Transverse colon (tissue), 4 donors: ENCODE results near the gene GMDS. TPM values are rescaled to one million over a fixed set of nuclear protein-coding genes. Genes with fewer than 3 reads are reported as not detected.

Experiments used
- DNase-seq: peaks from one replicate; pipeline ENCODE4 v3.0.0-alpha.2; 2019
- H3K27ac ChIP-seq, 4 donors: fragments of 200-600 bp; sonication (generic); 2 replicates each; pipeline ENCODE4 v1.5.1; 2016 to 2018; ENCODE audit warnings: inconsistent platforms in 4 of 4
- H3K27me3 ChIP-seq: fragments of 200-600 bp; sonication (generic); 2 replicates; pipeline ENCODE4 v1.5.1; 2017; ENCODE audit warnings: inconsistent platforms
- H3K36me3 ChIP-seq, 4 donors: fragments of 200-600 bp; sonication (generic); 2 replicates each; pipeline ENCODE4 v1.5.1; 2017 to 2019; ENCODE audit warnings: inconsistent platforms in 4 of 4
- H3K4me1 ChIP-seq, 4 donors: fragments of 200-600 bp; sonication (generic); 2 replicates each; pipeline ENCODE4 v1.5.1; 2017 to 2020; ENCODE audit warnings: inconsistent platforms in 4 of 4
- H3K4me3 ChIP-seq, 4 donors: fragments of 200-600 bp; sonication (generic); 1 replicate in 1 of 4; 2 replicates in 3 of 4; pipeline versions ENCODE4 v1.5.1 to v1.6.1; 2017 to 2019; ENCODE audit warnings: inconsistent platforms in 4 of 4
- H3K9me3 ChIP-seq, 2 donors: fragments of 200-600 bp; sonication (generic); 2 replicates each; pipeline ENCODE4 v1.5.1; 2017 to 2019; ENCODE audit warnings: inconsistent platforms in 2 of 2
- CTCF ChIP-seq, 5 experiments: fragments of 200-600 bp in 3 of 5; fragments of 450-650 bp in 2 of 5; sonication (generic) in 3 of 5; IDR thresholded peaks; 1 replicate in 2 of 5; 2 replicates in 3 of 5; pipeline ENCODE4 v1.5.1; 2016 to 2017; ENCODE audit warnings: antibody characterized with exemption in 5 of 5, inconsistent platforms in 3 of 5, mild to moderate bottlenecking in 2 of 5, moderate library complexity in 1 of 5
- EP300 ChIP-seq: sonication (generic); formaldehyde crosslinking; IDR thresholded peaks from one replicate; pipeline ENCODE4 v1.6.1; 2017; ENCODE audit warnings: antibody characterized with exemption, low read depth
- POLR2A ChIP-seq: fragments of 450-650 bp; IDR thresholded peaks from one replicate; pipeline ENCODE4 v1.6.1; 2016; ENCODE audit warnings: antibody characterized with exemption, mild to moderate bottlenecking, moderate library complexity
- POLR2AphosphoS5 ChIP-seq, 3 donors: sonication (generic); formaldehyde crosslinking; IDR thresholded peaks; one replicate each; pipeline ENCODE4 v1.6.1; 2016; ENCODE audit warnings: antibody characterized with exemption in 3 of 3
- WGBS, 2 donors: methylation state at CpG; one replicate each; pipeline ENCODE4 v1.1.5; 2018; ENCODE audit warnings: low coverage in 1 of 2; 5-methylcytosine and 5-hydroxymethylcytosine counted together
- in situ Hi-C, 4 donors: fragments of 200-750 bp; cut with MboI; loops; one replicate each; pipeline versions ENCODE4 v1.15.0 to v1.15.1; 2017; ENCODE audit warnings: low sequenced_read_pairs in 3 of 4, low pct_ligation_motif_present in 1 of 4, low pct_unique_long_range_greater_than_20kb in 1 of 4
- intact Hi-C: fragments of 100-400 bp; cut with DNase I; formaldehyde crosslinking; loops from one replicate; pipeline ENCODE4 v1.15.1; 2023; ENCODE audit warnings: low total_unique reads
- total RNA-seq, 4 donors: library from RNA; depleted of rRNA; stranded (reverse); fragments of >200 nt; gene quantifications; one replicate each; pipeline ENCODE4 v1.1.0, GENCODE V29; 2016

Gene GMDS
- total RNA-seq, 4 donors from 2014 or later = 66.2 to 546 (median 102) TPM

GRCh38 chr6:1612974-1613306 is 632.5 kb downstream of the GMDS start:
- H3K27me3 ChIP-seq = peaks cover 92% of the 10 kb centered on the region
- no peaks in the 10 kb centered on the region for H3K36me3 ChIP-seq
- DNase-seq = no peak
- TF ChIP-seq EP300 (no peak), POLR2AphosphoS5 (IDR thresholded peaks at IDR 0.05) (peak in 1 of 3 donors; percentile 13), POLR2A (no peak), CTCF (IDR thresholded peaks at IDR 0.05) (no peak)
- no peaks in the 10 kb centered on the region for H3K9me3 ChIP-seq
- WGBS, 2 donors = 28 to 39% methylated on average over 7 of the region's 7 CpGs
- in situ Hi-C loops = no loop called here
- H3K4me3 ChIP-seq = no peak overlapping the region
- H3K27ac ChIP-seq = no peak overlapping the region
- intact Hi-C loops = no loop called here
- peaks cover 6 to 47% (median 37%) of the 10 kb centered on the region in 4 donors for H3K4me1 ChIP-seq

DNA sequence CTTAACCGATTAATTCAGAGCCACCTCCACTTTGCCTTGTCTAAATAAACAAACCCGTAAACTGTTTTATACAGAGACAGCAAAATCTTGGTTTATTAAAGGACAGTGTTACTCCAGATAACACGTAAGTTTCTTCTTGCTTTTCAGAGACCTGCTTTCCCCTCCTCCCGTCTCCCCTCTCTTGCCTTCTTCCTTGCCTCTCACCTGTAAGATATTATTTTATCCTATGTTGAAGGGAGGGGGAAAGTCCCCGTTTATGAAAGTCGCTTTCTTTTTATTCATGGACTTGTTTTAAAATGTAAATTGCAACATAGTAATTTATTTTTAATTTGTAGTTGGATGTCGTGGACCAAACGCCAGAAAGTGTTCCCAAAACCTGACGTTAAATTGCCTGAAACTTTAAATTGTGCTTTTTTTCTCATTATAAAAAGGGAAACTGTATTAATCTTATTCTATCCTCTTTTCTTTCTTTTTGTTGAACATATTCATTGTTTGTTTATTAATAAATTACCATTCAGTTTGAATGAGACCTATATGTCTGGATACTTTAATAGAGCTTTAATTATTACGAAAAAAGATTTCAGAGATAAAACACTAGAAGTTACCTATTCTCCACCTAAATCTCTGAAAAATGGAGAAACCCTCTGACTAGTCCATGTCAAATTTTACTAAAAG is 633.0 kb downstream of the GMDS start:
- Histone ChIP-seq H3K27me3 (peaks cover 92% of the 10 kb centered on the region), H3K9me3 (no peaks in the 10 kb centered on the region), H3K36me3 (no peaks in the 10 kb centered on the region), H3K4me1 (peaks cover 6 to 48% (median 39%) of the 10 kb centered on the region in 4 donors), H3K4me3 (peak overlapping the region in 3 of 4 donors; percentile 8 to 66 (median 54)), H3K27ac (no peak overlapping the region)
- intact Hi-C loops = no loop called here
- TF ChIP-seq POLR2A = no peak
- TF ChIP-seq EP300 = no peak
- no peak for TF ChIP-seq POLR2AphosphoS5 (IDR thresholded peaks at IDR 0.05)
- TF ChIP-seq CTCF (IDR thresholded peaks at IDR 0.05) = no peak
- no peak for DNase-seq
- WGBS, 2 donors = 15 to 28% methylated on average over 10 of the region's 10 CpGs
- in situ Hi-C loops = no loop called here

DNA sequence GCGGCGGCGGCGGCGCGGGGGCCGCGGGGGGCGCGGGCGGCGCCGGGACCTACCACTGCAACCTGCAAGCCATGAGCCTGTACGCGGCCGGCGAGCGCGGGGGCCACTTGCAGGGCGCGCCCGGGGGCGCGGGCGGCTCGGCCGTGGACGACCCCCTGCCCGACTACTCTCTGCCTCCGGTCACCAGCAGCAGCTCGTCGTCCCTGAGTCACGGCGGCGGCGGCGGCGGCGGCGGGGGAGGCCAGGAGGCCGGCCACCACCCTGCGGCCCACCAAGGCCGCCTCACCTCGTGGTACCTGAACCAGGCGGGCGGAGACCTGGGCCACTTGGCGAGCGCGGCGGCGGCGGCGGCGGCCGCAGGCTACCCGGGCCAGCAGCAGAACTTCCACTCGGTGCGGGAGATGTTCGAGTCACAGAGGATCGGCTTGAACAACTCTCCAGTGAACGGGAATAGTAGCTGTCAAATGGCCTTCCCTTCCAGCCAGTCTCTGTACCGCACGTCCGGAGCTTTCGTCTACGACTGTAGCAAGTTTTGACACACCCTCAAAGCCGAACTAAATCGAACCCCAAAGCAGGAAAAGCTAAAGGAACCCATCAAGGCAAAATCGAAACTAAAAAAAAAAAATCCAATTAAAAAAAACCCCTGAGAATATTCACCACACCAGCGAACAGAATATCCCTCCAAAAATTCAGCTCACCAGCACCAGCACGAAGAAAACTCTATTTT is 633.7 kb downstream of the GMDS start:
- Histone ChIP-seq H3K27ac (no peak overlapping the region), H3K9me3 (no peaks in the 10 kb centered on the region), H3K27me3 (peaks cover 92% of the 10 kb centered on the region), H3K4me1 (peaks cover 6 to 50% (median 43%) of the 10 kb centered on the region in 4 donors), H3K4me3 (peak overlapping the region; percentile 8 to 66 (median 32)), H3K36me3 (no peaks in the 10 kb centered on the region)
- 4 to 13% methylated on average over 2 to 32 of the region's 71 CpGs for WGBS, 2 donors
- no peak for DNase-seq
- intact Hi-C loops (no loop called here), in situ Hi-C loops (no loop called here)
- TF ChIP-seq POLR2AphosphoS5 (IDR thresholded peaks at IDR 0.05) = peak in 1 of 3 donors; percentile 36
- TF ChIP-seq CTCF (IDR thresholded peaks at IDR 0.05) = no peak
- TF ChIP-seq EP300 = no peak
- TF ChIP-seq POLR2A = no peak

DNA sequence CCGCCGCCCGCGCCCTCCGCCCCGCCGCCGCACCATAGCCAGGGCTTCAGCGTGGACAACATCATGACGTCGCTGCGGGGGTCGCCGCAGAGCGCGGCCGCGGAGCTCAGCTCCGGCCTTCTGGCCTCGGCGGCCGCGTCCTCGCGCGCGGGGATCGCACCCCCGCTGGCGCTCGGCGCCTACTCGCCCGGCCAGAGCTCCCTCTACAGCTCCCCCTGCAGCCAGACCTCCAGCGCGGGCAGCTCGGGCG is 634.2 kb downstream of the GMDS start:
- Histone ChIP-seq H3K4me3 (peak overlapping the region in 3 of 4 donors; percentile 8 to 66 (median 54)), H3K36me3 (no peaks in the 10 kb centered on the region), H3K27me3 (peaks cover 92% of the 10 kb centered on the region), H3K9me3 (no peaks in the 10 kb centered on the region), H3K4me1 (peaks cover 6 to 51% (median 43%) of the 10 kb centered on the region in 4 donors), H3K27ac (no peak overlapping the region)
- in situ Hi-C loops = no loop called here
- no peak for TF ChIP-seq EP300
- no peak for TF ChIP-seq CTCF (IDR thresholded peaks at IDR 0.05)
- no peak for TF ChIP-seq POLR2A
- no peak for TF ChIP-seq POLR2AphosphoS5 (IDR thresholded peaks at IDR 0.05)
- intact Hi-C loops = no loop called here
- WGBS, 2 donors = 8% methylated on average over 15 of the region's 38 CpGs; no CpG with 5 or more reads in 1 of the 2 donors
- no peak for DNase-seq
